ENCODE data around the gene VKORC1.
"Not testable (repeated sequence)": the region's sequence is repeated elsewhere in the genome, so short reads cannot be mapped to it uniquely, and the experiment has no call there.

The VKORC1 gene

GRCh38 chr16:31094424-31095120 lies at the start of gene VKORC1:
Gene VKORC1, minus strand, starts transcription at chr16:31094797. Its CDS starts 68 bp downstream, at chr16:31094729.
- peak; percentile 83 for DNase-seq

- DNase-seq, result no peak
Measured at GRCh38 chr16:31143694-31144148, 49.1 kb upstream of the VKORC1 start.

GRCh38 chr16:31143011-31143693 lies 48.6 kb upstream of the VKORC1 start:
- peak in 1 of 2 donors; percentile 19 for DNase-seq

GRCh38 chr16:31142109-31143010 lies 47.8 kb upstream of the VKORC1 start:
- DNase-seq, result peak; percentile 96 to 97

GRCh38 chr16:31141489-31142108 lies 47.0 kb upstream of the VKORC1 start:
- DNase-seq, result no peak

GRCh38 chr16:31141071-31141469 lies 46.5 kb upstream of the VKORC1 start:
- not testable (repeated sequence) for DNase-seq

GRCh38 chr16:31138621-31139578 lies 44.3 kb upstream of the VKORC1 start:
- DNase-seq, result no peak

GRCh38 chr16:31136822-31137499 lies 42.4 kb upstream of the VKORC1 start:
- DNase-seq, result not testable (repeated sequence)

- DNase-seq, result no peak
Measured at GRCh38 chr16:31136287-31136662, 41.7 kb upstream of the VKORC1 start.

GRCh38 chr16:31135535-31136286 lies 41.1 kb upstream of the VKORC1 start, which contains the start of gene PRSS8:
Gene PRSS8, minus strand, starts transcription at chr16:31135727. Its CDS starts 229 bp downstream, at chr16:31135498.
- DNase-seq, result no peak

- no peak for DNase-seq
Measured at GRCh38 chr16:31134625-31135534, 40.3 kb upstream of the VKORC1 start.

- no peak for DNase-seq
Measured at GRCh38 chr16:31134091-31134571, 39.5 kb upstream of the VKORC1 start.

GRCh38 chr16:31133046-31133501 lies 38.5 kb upstream of the VKORC1 start:
- DNase-seq, result no peak

- DNase-seq, result no peak
Measured at GRCh38 chr16:31132303-31132979, 37.8 kb upstream of the VKORC1 start.

- no peak for DNase-seq
Measured at GRCh38 chr16:31131841-31132271, 37.3 kb upstream of the VKORC1 start.

- no peak for DNase-seq
Measured at GRCh38 chr16:31131416-31131815, 36.8 kb upstream of the VKORC1 start.

GRCh38 chr16:31130899-31131298 lies 36.3 kb upstream of the VKORC1 start:
- DNase-seq, result no peak

GRCh38 chr16:31130336-31130891 lies 35.8 kb upstream of the VKORC1 start:
- no peak for DNase-seq

All from activated CD4-positive, alpha-beta T cell treated with anti-CD3 and anti-CD28 coated beads for 4 hours (primary cell).